Right lobe of liver (tissue), 4 donors: Measurements from ENCODE around the gene RAP2C.

Source experiments
- POLR2A ChIP-seq: fragments of 450-650 bp; IDR thresholded peaks from one replicate; pipeline ENCODE4 v1.6.1; 2017; ENCODE audit warnings: antibody characterized with exemption, mild to moderate bottlenecking
- TF ChIP-seq, protein P1 (sequence below), 4 donors: fragments of 200-600 bp in 3 of 4; fragments of 450-650 bp in 1 of 4; IDR thresholded peaks; one replicate each; pipeline versions ENCODE4 v1.5.1 to v1.8.0; 2016 to 2022; ENCODE audit warnings: antibody characterized with exemption in 4 of 4, mild to moderate bottlenecking in 2 of 4
- donor health status: DM: no; HTN: no; CAD: no.
- donor health status: DM: no; HTN: no; CAD: no.
- donor health status: DM: no; HTN: yes; CAD: no.

GRCh38 chrX:132173647-132174046 is 45.6 kb downstream of the RAP2C start:
- TF ChIP-seq, protein P1, sequence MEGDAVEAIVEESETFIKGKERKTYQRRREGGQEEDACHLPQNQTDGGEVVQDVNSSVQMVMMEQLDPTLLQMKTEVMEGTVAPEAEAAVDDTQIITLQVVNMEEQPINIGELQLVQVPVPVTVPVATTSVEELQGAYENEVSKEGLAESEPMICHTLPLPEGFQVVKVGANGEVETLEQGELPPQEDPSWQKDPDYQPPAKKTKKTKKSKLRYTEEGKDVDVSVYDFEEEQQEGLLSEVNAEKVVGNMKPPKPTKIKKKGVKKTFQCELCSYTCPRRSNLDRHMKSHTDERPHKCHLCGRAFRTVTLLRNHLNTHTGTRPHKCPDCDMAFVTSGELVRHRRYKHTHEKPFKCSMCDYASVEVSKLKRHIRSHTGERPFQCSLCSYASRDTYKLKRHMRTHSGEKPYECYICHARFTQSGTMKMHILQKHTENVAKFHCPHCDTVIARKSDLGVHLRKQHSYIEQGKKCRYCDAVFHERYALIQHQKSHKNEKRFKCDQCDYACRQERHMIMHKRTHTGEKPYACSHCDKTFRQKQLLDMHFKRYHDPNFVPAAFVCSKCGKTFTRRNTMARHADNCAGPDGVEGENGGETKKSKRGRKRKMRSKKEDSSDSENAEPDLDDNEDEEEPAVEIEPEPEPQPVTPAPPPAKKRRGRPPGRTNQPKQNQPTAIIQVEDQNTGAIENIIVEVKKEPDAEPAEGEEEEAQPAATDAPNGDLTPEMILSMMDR (IDR thresholded peaks at IDR 0.05): no peak
- no peak for TF ChIP-seq POLR2A
